Measurements from ENCODE around the gene ERBB3.

The ERBB3 gene

DNA sequence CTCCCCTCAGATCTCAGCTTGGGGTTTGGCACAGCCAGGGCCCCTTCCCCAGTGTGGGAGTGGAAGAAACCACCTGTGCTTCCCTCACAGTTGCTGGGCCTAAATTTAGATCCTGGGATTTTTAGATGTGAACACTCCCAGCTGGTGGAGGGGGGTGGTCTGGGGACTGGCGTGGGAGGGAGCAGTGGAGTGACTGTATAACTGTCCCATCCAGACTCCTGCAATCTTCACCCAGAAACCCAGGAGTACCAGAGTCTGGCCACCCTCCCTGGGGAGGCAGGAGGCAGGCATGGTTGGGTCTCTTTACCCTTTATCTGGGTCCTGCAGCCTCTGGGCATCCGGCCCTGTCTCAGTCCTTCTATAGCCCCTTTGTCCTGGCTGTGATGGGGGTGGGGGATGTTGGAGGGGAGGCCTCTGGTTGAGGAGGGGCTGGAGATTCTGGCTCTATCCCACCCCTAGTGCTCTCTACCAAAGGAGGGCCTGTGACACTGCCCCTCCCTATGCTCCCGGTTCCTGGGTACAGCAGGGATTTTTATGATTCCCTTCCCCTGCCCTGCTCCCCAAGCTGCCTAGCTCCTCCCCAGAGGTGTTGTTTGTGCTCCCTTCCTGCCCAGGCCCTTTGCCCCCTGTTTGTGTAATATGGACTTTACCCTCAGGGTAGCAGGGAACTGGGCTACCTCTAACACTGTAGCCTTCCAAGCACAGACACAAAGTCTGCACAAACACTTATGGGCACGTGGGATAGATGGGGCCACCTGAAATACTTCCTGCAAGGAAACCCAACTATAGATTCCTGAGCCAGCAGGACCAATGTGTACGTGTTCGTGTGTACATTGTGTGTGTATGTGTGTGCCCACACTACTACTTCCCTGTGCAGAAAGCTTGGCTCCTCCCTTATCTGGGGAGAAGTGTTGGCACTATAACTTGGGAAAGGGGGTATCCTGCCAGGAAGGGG is 1.7 kb downstream of the ERBB3 start:
- TF ChIP-seq POLR2AphosphoS5 (IDR thresholded peaks at IDR 0.05; ENCODE audit: low read depth, low read length) (no peak), TAF1 (IDR thresholded peaks at IDR 0.05; ENCODE audit: borderline replicate concordance, low read depth, low read length) (no peak), POLR2A (IDR thresholded peaks at IDR 0.05; ENCODE audit: low read depth, low read length) (no peak)
- DNase-seq (ENCODE audit: insufficient read length) (no peak), FAIRE-seq (no peak)

DNA sequence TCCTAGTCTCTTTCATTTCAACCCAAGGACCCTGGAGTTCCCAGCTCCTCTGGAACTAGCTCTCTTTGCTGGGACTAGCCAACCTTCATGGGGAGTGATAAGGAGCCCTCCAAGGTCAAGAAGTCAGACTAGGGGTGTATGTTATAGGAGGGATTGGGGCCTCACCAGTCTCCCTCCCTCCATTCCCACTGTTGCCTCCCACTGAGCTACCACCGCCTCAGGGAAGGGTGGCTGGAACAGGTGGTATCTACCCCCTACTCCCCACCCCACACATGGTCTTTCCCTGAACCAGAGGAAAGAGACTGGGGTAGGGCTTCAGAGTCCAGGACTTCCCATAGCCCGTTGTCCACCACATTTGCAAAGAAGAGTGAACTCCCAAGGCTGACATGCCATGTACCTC is 2.4 kb downstream of the ERBB3 start:
- TF ChIP-seq TAF1 (IDR thresholded peaks at IDR 0.05; ENCODE audit: borderline replicate concordance, low read depth, low read length), result no peak
- TF ChIP-seq POLR2AphosphoS5 (IDR thresholded peaks at IDR 0.05; ENCODE audit: low read depth, low read length), result no peak
- no peak for TF ChIP-seq POLR2A (IDR thresholded peaks at IDR 0.05; ENCODE audit: low read depth, low read length)
- DNase-seq (ENCODE audit: insufficient read length) (no peak), FAIRE-seq (no peak)

DNA sequence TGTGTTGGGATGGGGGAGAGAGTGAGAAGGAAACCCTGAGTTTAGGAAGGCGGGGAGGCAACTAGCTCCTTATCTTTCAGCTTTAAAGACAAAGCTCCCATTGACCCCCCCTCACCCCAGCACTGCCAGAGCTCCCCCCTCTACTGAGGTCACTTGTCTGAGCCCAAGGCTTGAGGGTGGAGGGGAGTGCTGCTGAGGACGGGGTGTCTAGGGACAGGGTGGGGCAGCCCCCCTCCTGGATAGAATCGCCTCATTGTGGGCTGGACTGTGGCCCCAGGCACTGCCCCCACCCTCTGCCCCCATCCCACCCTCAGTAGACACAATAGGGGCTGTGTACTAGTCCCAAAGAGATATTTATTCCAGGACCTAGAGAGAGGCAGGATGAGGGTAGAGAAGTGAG is 3.0 kb downstream of the ERBB3 start:
- no peak for TF ChIP-seq POLR2A (IDR thresholded peaks at IDR 0.05; ENCODE audit: low read depth, low read length)
- TF ChIP-seq TAF1 (IDR thresholded peaks at IDR 0.05; ENCODE audit: borderline replicate concordance, low read depth, low read length), result no peak
- TF ChIP-seq POLR2AphosphoS5 (IDR thresholded peaks at IDR 0.05; ENCODE audit: low read depth, low read length), result no peak
- DNase-seq (ENCODE audit: insufficient read length), result no peak
- FAIRE-seq, result no peak

DNA sequence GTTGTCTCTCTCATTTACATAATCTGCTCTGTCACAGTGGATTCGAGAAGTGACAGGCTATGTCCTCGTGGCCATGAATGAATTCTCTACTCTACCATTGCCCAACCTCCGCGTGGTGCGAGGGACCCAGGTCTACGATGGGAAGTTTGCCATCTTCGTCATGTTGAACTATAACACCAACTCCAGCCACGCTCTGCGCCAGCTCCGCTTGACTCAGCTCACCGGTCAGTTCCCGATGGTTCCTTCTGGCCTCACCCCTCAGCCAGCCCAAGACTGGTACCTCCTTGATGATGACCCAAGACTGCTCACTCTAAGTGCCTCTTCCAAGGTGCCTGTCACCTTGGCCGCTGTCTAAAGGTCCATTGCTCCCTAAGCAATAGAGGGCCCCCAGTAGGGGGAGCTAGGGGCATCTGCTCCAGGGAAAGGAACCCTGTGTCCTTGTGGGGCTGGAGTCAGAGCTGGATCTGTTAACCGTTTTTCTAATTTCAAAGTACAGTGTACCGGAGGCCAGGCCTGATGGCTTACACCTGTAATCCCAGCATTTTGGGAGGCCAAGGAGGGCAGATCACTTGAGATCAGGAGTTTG is 5.1 kb downstream of the ERBB3 start:
- no peak for FAIRE-seq
- no peak for DNase-seq (ENCODE audit: insufficient read length)
- TF ChIP-seq TAF1 (IDR thresholded peaks at IDR 0.05; ENCODE audit: borderline replicate concordance, low read depth, low read length) (no peak), POLR2A (IDR thresholded peaks at IDR 0.05; ENCODE audit: low read depth, low read length) (no peak), POLR2AphosphoS5 (IDR thresholded peaks at IDR 0.05; ENCODE audit: low read depth, low read length) (no peak)

DNA sequence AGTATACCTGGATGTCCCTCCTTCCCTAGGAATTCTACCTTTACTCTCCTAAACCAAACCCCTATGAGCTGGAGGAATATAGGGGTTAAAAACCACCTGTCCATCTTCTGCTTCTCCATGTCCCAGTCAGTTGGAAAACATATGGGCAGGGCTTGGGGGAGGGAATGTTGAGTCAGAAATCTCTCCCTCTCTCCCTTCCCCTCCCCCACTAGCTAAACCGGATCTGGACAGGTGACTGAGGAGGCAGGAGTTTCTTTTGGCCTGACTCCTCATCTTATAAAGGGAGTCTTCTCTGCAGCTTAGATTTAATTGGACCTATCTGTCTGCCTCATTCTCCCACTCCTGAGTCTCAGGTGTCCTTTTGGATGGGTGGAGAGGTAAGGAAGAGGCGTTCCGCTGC is 6.1 kb downstream of the ERBB3 start:
- FAIRE-seq (no peak), DNase-seq (ENCODE audit: insufficient read length) (no peak)
- TF ChIP-seq POLR2AphosphoS5 (IDR thresholded peaks at IDR 0.05; ENCODE audit: low read depth, low read length) (no peak), POLR2A (IDR thresholded peaks at IDR 0.05; ENCODE audit: low read depth, low read length) (no peak), TAF1 (IDR thresholded peaks at IDR 0.05; ENCODE audit: borderline replicate concordance, low read depth, low read length) (no peak)

DNA sequence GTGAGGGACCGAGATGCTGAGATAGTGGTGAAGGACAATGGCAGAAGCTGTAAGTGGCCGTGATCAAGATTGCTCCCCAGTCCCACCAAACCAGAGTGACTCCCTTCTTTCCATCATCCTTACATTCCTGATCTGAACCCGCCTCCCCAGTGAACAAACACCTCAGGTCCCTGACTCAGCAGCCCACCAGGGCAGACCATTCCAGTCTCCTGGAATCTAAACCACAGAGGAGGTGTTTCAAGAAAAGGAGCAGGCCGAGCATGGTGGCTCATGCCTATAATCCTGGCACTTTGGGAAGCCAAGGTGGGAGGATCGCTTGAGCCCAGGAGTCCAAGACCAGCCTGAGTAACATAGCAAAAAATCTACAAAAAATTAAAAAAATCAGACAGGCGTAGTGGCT is 6.6 kb downstream of the ERBB3 start:
- no peak for FAIRE-seq
- no peak for DNase-seq (ENCODE audit: insufficient read length)
- TF ChIP-seq POLR2A (IDR thresholded peaks at IDR 0.05; ENCODE audit: low read depth, low read length) (no peak), TAF1 (IDR thresholded peaks at IDR 0.05; ENCODE audit: borderline replicate concordance, low read depth, low read length) (no peak), POLR2AphosphoS5 (IDR thresholded peaks at IDR 0.05; ENCODE audit: low read depth, low read length) (no peak)

DNA sequence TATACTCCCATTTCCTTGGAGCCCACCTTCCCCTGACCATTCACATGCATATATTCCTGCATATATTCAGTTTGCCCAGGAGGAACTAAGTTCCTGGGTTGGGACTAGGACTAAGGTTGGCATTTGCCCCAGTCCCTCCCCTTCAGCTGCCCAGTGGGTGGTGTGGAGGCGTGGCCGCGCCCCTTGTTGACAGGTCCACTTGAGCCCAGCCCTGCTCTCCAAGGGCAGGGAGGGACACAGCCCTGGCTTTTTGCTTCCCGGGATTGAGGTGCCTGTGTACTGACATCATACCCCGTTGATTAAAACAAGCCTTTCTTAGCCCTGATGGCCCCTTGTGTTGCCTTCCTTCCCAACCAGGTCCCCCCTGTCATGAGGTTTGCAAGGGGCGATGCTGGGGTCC is 7.3 kb downstream of the ERBB3 start:
- TF ChIP-seq POLR2AphosphoS5 (IDR thresholded peaks at IDR 0.05; ENCODE audit: low read depth, low read length), result no peak
- FAIRE-seq, result no peak
- no peak for DNase-seq (ENCODE audit: insufficient read length)

DNA sequence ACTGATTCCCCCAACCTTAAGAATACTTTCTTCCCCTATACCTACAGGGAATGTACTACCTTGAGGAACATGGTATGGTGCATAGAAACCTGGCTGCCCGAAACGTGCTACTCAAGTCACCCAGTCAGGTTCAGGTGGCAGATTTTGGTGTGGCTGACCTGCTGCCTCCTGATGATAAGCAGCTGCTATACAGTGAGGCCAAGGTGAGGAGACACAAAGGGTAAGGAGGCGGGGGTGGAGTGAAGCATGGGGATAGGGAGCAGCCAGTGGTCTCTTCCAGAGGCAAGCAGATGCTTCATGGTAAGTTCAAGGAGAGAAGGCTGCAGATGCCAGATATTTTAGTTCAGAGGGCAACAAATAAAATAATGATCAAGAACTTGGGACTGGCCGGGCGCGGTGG is 17.8 kb downstream of the ERBB3 start:
- FAIRE-seq (no peak), DNase-seq (ENCODE audit: insufficient read length) (no peak)
- TF ChIP-seq POLR2AphosphoS5 (IDR thresholded peaks at IDR 0.05; ENCODE audit: low read depth, low read length) (no peak), TAF1 (IDR thresholded peaks at IDR 0.05; ENCODE audit: borderline replicate concordance, low read depth, low read length) (no peak)

DNA sequence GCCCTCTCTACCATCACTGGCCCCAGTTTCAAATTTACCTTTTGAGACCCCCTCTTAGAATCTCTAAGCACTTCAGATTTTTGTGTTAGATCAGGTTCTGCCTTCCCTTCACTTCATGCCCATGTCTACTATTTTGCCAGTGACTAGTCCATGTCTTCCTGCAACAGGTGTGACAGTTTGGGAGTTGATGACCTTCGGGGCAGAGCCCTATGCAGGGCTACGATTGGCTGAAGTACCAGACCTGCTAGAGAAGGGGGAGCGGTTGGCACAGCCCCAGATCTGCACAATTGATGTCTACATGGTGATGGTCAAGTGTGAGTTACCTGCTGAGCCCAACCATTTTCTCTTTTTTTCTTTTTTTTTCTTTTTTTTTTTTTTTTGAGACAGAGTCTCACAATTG is 18.6 kb downstream of the ERBB3 start:
- FAIRE-seq (no peak), DNase-seq (ENCODE audit: insufficient read length) (no peak)
- TF ChIP-seq TAF1 (IDR thresholded peaks at IDR 0.05; ENCODE audit: borderline replicate concordance, low read depth, low read length) (no peak), POLR2A (IDR thresholded peaks at IDR 0.05; ENCODE audit: low read depth, low read length) (no peak), POLR2AphosphoS5 (IDR thresholded peaks at IDR 0.05; ENCODE audit: low read depth, low read length) (no peak)

DNA sequence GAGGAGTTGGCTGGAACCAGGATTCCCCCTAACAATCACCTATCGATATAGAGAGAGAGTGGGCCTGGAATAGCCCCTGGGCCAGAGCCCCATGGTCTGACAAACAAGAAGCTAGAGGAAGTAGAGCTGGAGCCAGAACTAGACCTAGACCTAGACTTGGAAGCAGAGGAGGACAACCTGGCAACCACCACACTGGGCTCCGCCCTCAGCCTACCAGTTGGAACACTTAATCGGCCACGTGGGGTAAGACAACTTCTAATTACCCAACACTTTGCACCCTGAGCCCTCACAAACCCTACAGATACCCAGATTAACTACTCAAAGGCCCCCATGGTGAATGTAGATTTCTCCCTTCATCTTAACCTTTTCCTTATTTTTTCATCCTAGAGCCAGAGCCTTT is 19.8 kb downstream of the ERBB3 start:
- DNase-seq (ENCODE audit: insufficient read length) (no peak), FAIRE-seq (no peak)
- TF ChIP-seq TAF1 (IDR thresholded peaks at IDR 0.05; ENCODE audit: borderline replicate concordance, low read depth, low read length) (no peak), POLR2A (IDR thresholded peaks at IDR 0.05; ENCODE audit: low read depth, low read length) (no peak), POLR2AphosphoS5 (IDR thresholded peaks at IDR 0.05; ENCODE audit: low read depth, low read length) (no peak)

DNA sequence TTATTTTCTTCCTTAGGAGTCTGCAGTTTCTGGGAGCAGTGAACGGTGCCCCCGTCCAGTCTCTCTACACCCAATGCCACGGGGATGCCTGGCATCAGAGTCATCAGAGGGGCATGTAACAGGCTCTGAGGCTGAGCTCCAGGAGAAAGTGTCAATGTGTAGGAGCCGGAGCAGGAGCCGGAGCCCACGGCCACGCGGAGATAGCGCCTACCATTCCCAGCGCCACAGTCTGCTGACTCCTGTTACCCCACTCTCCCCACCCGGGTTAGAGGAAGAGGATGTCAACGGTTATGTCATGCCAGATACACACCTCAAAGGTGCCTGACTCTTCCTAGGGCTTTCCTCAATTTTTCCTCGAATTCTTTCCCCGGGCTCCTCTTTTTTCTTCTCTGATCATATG is 21.1 kb downstream of the ERBB3 start:
- FAIRE-seq (no peak), DNase-seq (ENCODE audit: insufficient read length) (no peak)
- TF ChIP-seq POLR2A (IDR thresholded peaks at IDR 0.05; ENCODE audit: low read depth, low read length), result no peak
- TF ChIP-seq POLR2AphosphoS5 (IDR thresholded peaks at IDR 0.05; ENCODE audit: low read depth, low read length), result no peak
- no peak for TF ChIP-seq TAF1 (IDR thresholded peaks at IDR 0.05; ENCODE audit: borderline replicate concordance, low read depth, low read length)

DNA sequence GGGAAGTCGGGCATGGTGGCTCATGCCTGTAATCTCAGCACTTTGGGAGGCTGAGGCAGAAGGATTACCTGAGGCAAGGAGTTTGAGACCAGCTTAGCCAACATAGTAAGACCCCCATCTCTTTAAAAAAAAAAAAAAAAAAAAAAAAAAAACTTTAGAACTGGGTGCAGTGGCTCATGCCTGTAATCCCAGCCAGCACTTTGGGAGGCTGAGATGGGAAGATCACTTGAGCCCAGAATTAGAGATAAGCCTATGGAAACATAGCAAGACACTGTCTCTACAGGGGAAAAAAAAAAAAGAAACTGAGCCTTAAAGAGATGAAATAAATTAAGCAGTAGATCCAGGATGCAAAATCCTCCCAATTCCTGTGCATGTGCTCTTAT is 22.7 kb downstream of the ERBB3 start:
- no peak for FAIRE-seq
- TF ChIP-seq TAF1 (IDR thresholded peaks at IDR 0.05; ENCODE audit: borderline replicate concordance, low read depth, low read length) (no peak), POLR2AphosphoS5 (IDR thresholded peaks at IDR 0.05; ENCODE audit: low read depth, low read length) (no peak)
- DNase-seq (ENCODE audit: insufficient read length), result no peak
